GM03348 (cell line): ENCODE measurements around the gene PAPPA.

Experiments
- DNase-seq: peaks from one replicate; pipeline ENCODE4 v3.0.0; 2012; ENCODE audit warnings: low spot score

PAPPA gene

DNA sequence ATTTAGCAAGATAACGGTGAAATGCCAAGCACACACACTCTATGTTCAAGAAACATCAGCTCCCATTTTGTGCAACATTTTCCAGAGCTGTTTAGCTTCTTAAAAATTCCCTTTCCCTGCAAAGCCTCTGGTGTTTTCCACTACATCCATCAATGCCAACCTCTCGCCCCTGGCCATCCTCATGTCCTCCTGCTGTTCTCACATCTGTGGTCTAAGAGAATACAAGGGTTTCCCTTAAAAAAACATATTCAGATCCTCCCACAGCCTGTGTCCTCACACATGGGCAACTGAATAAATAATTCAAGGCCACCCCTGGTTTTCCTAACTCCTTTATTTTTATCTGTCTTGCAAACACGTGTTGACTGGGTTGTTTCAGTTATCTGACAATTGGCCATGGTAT, 70.3 kb downstream of the PAPPA start:
- no peak for DNase-seq

DNA sequence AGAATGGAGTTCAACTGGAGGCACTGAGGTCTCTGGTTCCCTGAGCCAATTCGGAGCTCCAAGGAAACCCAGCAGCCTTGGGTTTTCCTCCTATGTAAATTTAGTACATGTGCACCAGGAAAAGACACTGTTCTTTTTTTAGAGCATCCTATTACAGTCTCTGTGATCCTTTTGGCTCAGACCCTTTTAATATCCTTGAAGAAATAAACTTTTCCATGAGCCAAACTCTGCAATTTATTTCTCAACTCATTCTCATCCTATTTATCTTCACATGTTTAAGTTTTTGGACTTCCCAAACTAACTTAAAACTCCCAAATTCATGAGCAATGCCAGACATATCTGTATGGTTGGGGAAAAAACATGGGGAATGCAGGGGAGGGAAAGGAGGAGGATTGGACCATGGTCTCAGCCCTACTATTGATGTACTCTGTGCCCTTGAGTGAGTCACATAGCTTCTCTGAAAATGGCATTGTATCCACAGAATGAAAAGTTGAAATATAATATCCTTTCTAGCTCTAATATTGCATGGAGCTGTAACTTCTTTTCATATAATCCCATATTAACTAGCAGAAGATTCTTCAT, 76.6 kb downstream of the PAPPA start:
- DNase-seq: no peak

DNA sequence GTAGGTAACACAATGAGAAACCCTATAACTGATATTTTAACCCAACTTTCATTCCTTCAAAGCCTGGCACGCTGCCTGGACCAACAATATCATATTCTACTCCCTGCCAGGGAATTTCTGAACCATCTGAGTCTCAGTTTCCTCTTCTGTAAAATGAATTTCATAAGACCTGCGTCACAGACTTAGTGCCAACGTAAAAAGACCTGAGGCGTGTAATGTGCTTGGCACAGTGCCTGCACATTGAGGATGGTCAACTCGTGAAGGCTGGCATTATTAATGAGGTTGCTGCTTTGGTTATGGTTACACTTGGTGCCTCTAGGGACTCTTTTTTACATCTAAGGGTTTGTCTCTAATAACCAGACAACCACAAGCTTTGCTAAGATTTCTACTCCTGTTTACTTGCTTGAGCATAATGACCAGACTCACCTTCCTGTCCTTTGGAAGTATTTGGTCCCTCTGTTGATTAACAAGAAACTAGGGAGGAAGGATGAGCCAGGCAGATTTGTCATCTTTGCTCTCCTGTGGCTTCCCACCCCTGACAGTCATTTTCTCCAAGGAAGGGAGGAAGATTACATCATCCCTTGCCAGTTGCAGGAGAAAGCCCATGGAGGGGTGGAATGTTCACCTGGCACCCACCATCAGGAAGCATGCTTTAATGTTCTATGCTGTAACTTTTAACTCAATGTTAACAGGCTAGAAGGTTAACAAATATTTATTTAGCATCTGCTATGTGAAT, 79.0 kb downstream of the PAPPA start:
- peak; percentile 21 for DNase-seq

DNA sequence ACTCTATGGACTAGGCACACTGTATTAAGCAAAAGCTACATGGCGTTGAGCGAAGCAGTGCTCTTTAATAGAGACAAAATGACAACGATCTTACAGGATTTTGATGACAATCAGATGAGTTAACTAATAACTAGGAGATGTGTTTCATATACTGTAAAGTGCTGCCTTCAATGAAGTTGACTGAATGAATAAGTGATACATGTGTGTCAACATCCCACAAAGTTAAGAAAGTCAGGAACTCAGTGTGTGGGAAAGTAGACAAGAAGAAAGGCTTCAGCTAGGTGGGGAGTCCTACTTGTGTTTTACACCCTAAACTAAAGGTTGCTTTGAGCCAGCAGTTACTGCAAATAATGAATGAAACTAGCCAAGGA, 79.6 kb downstream of the PAPPA start:
- DNase-seq: no peak

DNA sequence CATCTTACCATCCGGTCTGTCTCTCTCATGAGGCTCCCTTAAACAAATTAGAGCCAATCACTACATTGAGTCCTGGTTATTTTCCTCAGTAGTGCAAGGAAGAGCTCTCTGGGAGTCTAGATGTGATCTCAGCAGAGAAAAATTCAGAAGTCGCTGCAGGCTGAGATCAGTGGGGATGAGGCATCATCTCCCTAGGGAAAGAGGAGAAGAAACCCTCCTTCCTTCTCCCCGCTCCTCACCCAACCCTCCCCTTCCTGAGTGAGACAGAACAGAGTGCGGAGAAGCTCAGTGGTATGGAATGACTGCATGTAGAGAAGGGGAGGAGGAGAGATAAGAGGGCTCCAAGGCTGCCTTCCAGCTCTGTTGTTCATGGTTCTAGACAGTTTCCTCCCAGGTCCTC, 80.5 kb downstream of the PAPPA start:
- DNase-seq: peak; percentile 92

DNA sequence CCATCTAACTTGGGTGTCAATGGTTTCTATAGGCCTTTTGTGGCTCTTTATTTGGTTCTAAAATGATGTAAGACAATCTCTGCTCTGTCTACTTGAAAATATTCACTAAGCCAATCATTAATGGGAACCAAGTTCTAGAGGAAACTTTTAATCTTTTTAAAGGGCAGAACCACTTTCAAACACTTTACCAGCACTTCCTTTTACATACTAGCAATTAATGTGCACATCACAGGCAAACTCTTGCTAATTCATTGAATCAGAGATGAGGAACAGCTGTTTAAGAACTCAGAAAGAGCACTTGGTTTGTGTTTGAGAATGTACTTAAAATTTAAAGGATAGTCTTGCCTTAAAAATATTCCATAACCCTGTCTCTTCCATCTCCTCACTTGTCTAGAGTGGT, 83.4 kb downstream of the PAPPA start:
- no peak for DNase-seq

DNA sequence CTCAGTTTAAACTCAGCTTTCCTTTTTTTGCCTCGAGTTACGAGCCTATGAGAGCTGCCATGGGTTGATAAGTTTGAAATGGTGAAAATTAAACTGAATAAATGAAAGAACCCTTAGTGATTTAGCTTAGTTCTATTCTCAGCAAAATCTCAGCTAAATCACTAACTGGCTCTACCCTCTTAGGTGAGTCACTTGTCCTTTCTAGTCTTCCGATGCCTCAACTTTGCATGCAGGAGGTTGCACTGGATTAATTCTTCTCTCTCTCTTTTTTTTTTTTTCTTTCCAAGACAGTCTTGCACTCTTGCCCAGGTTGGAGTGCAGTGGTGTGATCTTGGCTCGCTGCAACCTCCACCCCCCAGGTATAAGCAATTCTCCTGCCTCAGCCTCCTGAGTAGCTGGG, 83.9 kb downstream of the PAPPA start:
- no peak for DNase-seq

DNA sequence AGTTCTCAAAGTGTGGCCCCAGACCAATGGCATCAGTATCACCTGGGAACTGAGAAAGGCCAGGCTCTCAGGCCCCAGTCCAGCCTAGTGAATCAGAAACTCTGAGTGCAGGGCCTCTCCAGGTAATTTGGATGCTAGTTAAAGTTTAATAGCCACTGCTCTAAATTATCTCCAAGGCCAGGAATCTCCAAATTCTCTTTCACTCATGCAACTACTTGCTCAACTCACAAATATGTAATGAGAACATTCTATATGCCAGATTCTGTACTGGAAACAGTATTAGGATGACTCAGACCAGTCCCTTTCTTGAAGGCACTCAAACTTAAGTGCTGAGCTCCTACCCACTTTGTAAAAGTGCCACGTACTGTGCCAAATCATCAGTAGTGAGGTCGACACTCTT, 84.6 kb downstream of the PAPPA start:
- DNase-seq: peak; percentile 76

DNA sequence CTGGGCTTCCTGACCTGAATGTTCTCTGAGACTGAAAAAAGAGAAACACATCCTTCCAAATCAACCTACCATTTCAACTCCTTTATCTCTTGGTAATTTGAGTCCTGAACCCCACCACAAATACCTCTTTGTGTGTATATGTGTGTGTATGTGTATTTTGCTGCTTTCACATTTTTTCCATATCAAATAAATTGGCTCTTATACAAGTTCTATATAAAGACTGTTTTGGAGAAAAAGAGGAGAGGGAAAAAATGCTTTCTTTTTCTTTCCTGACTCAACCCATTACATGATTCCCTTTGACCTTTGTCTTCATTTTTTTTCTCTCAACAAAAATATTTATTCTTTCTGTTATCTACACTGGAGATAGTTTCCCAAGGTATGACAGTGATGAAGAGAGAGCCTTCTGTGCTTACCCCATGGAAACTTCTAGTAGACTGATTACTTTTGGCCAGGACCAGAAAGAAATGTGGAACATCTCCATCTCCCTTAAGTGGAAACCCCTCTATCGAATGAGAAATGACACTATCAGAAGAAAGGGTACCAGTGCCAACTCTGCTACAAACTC, 85.3 kb downstream of the PAPPA start:
- DNase-seq: no peak

DNA sequence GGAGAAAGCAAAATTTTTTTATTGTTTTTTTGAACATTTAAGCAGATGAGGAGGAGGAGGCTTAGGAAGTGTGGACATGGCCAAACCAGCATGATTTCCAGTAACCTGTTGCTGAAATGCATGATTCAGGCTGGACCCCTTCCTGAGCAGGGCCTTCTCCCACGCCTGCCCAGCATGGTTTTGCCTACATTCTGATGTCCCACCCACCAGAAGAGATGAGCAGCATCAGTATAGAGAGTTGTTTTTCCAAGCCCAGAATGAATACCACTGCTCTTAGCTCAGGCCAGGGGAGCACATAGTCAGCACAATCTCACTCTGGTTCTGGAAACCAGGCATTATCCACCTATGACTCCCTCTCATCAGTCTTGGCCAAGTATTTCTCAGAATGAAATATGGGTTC, 90.1 kb downstream of the PAPPA start:
- DNase-seq: no peak

DNA sequence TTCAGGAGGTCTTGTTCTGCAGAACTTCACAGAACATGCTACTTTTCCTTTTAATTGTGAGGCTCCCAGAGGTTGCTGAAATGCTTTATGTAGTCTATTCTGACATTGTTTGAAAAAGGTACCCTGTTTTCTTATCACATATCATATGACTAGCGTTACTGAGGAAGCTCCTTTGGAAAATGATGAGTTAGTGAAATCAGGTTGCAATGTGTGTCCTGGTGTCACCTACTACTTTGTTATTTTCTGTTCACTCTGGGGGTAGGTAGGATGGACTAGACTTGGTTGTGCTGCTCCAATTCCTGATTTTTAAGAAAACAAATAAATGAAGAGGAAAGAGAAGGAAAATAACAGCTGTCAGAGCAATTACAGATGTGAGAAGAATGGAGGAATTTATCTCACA, 93.7 kb downstream of the PAPPA start:
- no peak for DNase-seq

DNA sequence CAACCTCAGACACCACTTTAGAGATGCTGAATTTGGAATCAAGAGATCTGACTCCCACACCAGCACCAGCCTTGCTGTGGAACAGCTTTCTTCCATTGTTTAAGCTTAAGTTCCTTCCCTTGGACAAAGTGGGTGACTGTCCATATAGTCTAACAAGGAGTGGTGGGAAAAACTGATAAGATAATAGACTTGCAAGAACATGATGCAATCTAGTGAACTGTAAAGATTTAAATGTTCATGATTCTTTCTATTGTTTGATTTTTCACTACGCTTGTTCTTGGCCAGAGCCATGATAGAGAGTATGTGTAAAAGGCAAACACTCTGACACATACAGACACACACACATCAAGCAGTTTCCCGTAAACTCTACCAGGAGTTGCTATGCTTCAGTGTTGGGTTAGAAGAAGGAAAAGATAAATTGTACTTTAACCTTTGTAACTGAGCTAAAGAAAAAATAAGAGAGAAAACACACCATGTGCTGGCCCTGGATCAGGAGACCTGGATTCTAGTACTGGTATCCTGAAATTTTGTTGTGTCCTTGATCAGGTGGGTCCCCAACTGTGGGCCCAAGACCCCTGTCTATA, 94.3 kb downstream of the PAPPA start:
- no peak for DNase-seq

DNA sequence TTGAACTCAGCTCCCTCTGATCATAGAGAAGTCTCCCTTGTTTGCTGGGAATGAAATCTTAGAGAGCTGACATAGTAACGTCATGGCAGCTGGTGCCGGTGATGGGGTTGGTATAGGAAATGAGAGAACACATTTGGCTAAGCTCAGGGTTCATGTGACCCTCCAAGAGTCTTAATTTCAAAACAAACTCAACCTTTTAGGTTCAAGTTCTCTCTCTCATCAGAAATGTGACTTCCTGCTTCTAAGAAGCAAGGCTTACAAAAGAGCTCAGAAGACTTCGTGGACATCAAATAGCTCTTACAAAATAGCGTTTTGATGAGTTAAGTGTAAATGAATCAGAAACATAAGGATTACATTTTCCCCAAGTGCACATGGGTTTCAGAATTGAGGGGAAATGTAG, 97.3 kb downstream of the PAPPA start:
- DNase-seq: peak; percentile 38

DNA sequence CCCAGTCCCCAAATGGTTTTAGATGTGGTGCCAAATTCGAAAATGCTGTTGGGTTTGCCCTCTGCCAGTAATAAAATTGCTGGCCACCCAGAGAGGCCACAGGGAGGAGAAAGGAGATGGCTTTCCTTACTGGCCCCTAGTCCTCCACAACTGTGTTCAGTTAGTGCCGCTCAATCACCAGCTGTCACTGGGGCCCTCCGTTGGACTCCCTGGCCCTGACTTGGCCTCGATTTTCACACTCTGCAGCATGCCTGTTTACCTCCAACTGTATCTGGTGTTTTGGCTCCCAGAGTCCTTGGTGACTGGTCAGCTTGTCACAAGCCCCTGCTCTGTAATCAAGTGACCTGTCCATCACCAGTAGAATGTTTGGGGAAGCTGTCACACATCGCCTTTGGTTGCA, 97.8 kb downstream of the PAPPA start:
- DNase-seq: no peak

DNA sequence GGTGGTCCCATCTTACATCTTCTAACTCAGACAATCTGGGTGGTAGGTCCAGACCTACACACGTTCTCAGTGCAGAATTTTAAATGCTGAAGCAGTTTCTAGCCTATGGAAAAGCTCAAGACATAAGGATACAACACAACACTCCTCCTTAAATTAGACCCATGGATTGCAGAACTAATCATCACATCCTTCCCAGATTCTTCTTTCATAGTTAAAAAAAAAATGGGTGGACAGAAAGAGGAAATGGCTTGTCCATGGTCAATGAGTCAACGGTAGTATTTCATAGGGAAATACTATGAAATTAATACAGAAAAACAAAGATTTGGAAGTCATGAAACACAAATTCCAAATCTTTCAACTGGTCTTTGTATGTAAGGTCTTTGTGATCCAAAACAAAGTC, 106.9 kb downstream of the PAPPA start:
- peak; percentile 17 for DNase-seq

DNA sequence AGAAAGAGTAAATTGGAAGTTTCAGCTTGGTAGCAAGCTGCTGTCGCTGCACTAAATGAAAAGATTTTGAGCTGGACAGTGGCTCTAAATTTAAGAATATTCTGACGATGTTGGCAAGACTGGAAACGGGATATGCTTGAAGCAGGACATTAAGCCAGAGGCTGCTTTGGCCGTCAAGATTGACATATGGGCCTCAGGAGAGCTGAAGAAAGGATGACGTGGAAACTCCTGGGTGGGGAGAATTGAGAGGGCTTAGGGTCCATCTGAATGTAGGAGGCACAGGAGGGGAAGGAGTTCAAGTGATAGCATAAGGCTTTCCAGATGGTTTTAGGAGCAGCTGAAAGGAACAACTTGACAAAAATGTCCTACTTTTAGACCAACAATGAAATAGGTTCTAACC, 108.9 kb downstream of the PAPPA start:
- no peak for DNase-seq

DNA sequence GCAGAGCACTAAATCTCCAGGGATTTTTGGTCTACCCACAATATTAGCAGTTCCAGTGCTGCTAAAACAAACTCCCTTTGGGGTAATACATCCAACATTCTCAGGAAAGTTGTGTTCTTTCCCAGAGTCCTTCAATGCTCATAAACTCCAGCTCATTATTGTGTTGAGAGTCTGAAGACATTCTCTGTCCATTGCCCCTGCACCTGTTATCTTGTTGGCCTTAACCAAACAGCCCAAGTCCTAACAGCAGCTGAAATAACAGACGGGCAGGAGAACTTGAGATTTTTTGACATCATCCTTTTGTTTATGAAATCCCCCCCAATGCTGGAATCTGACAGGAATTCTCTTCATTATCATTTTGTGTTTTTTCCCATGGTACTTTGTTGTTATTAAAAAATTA, 110.8 kb downstream of the PAPPA start:
- DNase-seq: no peak

DNA sequence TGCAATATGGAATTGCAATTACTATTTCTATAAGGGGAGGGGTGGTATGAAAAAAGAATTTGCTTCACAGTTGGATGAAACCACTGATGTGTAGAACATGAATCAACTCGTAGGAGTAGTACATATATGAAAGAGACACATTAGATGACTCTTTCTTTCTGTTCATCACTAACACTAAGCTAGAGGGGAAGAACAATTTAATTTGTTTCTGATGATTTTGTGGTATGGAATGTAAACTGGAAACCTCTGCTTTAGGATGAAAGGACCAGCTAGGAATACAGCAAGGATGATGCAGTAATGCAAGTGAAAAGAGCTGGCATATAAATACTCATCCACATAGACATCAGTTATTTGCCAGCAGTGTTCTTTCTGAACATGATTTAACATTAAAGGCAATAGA, 113.4 kb downstream of the PAPPA start:
- DNase-seq: peak; percentile 20

DNA sequence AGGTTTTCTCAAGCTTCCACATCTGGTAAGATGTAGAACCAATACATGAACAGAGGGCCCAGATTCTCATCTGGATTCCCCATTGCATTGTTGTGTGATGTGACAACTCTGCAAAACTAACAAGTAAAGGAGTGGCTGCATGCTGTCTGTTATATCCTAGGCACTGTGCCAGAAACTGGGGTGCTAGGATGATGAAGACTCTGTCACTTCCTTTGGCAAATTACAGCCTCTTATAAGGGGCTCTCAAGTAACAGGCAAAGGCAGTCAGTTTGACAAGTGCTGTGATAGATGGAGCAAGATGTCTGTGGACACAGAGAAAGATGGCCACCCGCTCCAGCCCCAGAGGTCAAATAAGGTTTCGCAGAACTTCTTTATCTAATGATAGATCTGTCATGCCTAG, 115.7 kb downstream of the PAPPA start:
- no peak for DNase-seq

DNA sequence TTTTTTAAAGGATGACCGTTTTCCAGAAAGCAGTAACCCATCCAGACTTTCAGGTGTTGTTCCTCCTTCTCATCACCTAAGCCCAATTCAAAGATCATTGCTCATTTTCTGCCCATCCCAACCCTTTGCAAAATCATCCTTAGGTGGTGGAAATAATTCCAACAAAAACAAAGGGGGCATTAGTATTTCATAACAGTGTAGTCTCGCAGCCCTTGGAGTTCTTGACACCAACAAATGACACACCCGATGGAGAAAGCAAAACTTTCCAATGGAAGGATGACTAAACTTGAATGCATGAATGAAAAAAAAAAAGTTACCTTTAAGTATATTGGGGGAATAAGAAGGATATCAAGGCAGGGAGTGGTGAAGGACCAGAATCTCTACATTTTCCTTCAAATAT, 117.0 kb downstream of the PAPPA start:
- no peak for DNase-seq

DNA sequence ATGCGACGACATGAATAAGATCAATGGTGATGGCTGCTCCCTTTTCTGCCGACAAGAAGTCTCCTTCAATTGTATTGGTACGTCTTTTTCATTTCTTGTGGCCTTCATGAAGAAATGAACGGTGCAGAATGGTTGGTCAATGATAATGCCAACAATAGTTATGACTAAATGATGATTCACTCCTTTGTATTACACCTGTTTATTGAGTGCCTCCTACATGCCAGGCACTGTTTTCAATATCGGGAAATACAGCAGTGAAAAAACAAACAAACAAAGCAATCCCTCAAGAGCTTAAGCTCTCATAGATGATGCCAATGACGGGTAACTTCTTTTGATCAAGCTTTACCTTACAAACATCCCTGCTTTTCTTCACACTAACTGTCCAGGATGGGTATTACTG, 117.7 kb downstream of the PAPPA start:
- no peak for DNase-seq

DNA sequence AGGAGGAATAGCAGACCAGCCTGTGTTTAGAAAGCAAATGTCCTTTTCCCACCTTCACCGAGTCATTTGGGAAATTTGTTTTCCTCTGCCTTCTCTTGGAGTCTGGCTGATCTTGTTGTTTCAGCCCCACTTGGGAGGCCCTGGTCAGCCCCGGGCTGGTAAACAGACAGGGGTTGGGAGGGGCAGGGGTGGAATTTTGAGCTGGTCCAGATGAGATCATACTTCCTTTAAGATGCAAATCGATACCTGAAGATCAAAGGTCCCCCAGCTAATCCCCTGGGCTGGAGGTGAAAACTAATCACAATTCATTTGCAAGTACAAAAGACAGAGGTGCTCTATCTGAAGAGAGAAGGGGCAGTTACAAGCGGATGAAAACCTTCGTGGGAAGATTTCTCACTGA, 118.4 kb downstream of the PAPPA start:
- DNase-seq: no peak

DNA sequence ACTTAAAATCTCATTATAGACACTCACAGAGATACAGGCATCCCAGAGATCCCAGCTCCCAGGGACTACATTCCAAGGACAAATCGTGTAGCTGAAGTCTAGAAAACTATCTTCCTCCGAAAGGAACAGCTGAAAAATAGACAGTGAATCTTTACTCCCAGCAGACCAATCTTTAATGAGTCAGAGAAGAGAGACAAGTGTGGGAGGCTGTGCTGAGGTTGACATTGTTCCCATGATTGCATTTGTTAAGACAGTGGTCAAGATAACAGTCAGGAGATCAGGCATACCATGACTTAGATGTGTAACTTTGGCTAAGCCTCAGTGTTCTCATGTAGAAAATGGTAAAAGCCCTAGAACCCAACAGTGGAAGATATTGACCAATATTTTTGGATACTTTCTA, 120.7 kb downstream of the PAPPA start:
- peak; percentile 52 for DNase-seq
